Esophagus (tissue), 2 donors: ENCODE measurements around the gene SFXN3. TPM values are rescaled to one million over a fixed set of nuclear protein-coding genes. Genes with fewer than 3 reads are reported as not detected.
A peak's percentile ranks its signal among the peaks of the same experiment; 100 is the strongest.

Source experiments
- H3K27ac ChIP-seq, 2 donors: one replicate each; pipeline ENCODE4 v1.5.1; 2013; ENCODE audit warnings: low read depth in 2 of 2, mild to moderate bottlenecking in 2 of 2, inconsistent platforms in 1 of 2, low read length in 1 of 2, moderate library complexity in 1 of 2
- H3K27me3 ChIP-seq, 2 donors: one replicate each; pipeline ENCODE4 v1.6.1; 2013; ENCODE audit warnings: low read length in 2 of 2, control low read depth in 1 of 2, mild to moderate bottlenecking in 1 of 2; ENCODE audit not compliant: insufficient read depth in 2 of 2, control insufficient read depth in 1 of 2
- H3K36me3 ChIP-seq, 2 donors: one replicate each; pipeline ENCODE4 v1.6.1; 2013; ENCODE audit warnings: low read length in 1 of 2; ENCODE audit not compliant: control insufficient read depth in 2 of 2, insufficient read depth in 2 of 2
- H3K4me1 ChIP-seq, 2 donors: one replicate each; pipeline ENCODE4 v1.6.1; 2013; ENCODE audit warnings: low read length in 1 of 2; ENCODE audit not compliant: control insufficient read depth in 2 of 2, insufficient read depth in 2 of 2
- H3K4me3 ChIP-seq, 2 donors: one replicate each; pipeline ENCODE4 v1.5.1; 2013; ENCODE audit warnings: low read length in 2 of 2, mild to moderate bottlenecking in 2 of 2, low read depth in 1 of 2, moderate library complexity in 1 of 2
- H3K9me3 ChIP-seq, 2 donors: one replicate each; pipeline ENCODE4 v1.6.1; 2013; ENCODE audit warnings: mild to moderate bottlenecking in 2 of 2, low read depth in 1 of 2, low read length in 1 of 2, moderate library complexity in 1 of 2; ENCODE audit not compliant: control insufficient read depth in 2 of 2, insufficient read depth in 1 of 2
- WGBS, 2 donors: extraction: QIAGEN DNeasy Blood & Tissue Kit; methylation state at CpG; one replicate each; pipeline ENCODE4 v1.1.7; 2013; 5-methylcytosine and 5-hydroxymethylcytosine counted together
- polyA plus RNA-seq, 2 donors: library from polyadenylated mRNA; stranded (reverse); fragments of 200-250 nt; gene quantifications; one replicate each; pipeline ENCODE4 v1.2.3, GENCODE V29; 2013
- donor health status: healthy with polysubstance abuse.
- donor health status: Bipolar disorder and iron deficiency.

Gene SFXN3, protein sequence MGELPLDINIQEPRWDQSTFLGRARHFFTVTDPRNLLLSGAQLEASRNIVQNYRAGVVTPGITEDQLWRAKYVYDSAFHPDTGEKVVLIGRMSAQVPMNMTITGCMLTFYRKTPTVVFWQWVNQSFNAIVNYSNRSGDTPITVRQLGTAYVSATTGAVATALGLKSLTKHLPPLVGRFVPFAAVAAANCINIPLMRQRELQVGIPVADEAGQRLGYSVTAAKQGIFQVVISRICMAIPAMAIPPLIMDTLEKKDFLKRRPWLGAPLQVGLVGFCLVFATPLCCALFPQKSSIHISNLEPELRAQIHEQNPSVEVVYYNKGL
- polyA plus RNA-seq = 1 to 10 TPM; 5.2 to 5.7 TPM

DNA sequence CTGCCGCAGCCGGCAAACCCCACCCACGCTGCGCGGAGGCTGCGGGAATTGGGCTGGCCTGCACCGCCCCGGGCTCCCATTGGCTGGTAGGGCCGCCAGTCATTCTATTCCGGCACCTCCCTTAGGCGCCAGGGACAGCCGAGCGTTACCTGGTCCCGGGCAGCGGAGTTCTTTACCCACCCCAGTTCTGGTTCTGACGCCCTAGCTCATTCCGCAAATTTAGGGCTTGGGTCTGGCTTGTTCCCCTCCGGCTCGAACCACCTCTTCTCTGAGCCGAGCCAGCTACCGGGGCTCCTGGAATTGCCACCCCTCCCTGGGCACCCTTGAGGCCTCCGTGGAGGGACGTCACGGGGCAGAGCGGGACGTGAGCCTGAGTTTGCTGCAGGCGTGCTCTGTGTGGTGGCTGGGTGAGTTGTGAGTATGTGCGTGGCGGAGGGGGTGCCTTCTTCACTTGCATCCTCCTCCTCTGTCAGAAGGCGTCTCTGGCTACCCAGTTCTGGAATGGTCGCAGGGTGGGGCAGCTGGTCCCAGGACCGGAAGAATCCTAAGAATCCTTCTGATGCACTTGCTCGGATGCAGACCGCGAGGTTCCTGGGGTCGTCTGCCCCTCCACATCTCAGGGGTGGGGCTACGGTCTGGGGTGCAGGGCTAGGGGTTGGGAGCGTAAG, at the start of gene SFXN3, which contains the start of gene PDZD7:
SFXN3 (plus strand) TSS at position 107 of the 668 bp plus-strand sequence. CDS start 3,461 bp downstream, outside the sequence.
PDZD7 (minus strand) TSS at position 2 of the 668 bp plus-strand sequence. CDS start 910 bp downstream, outside the sequence.
- peaks cover 3 to 11% of the 10 kb centered on the region in 2 donors for H3K4me1 ChIP-seq
- peak within 1 kb of the TSS; percentile 63 for H3K4me3 ChIP-seq
- peak within 1 kb of the TSS; percentile 91 to 96 for H3K27ac ChIP-seq
- 0% methylated on average over 38 of the region's 38 CpGs for WGBS, 2 donors
- H3K27me3 ChIP-seq = no peaks in the 10 kb centered on the region
- H3K9me3 ChIP-seq = no peaks in the 10 kb centered on the region
- peaks cover 3 to 9% of the 10 kb centered on the region in 2 donors for H3K36me3 ChIP-seq

DNA sequence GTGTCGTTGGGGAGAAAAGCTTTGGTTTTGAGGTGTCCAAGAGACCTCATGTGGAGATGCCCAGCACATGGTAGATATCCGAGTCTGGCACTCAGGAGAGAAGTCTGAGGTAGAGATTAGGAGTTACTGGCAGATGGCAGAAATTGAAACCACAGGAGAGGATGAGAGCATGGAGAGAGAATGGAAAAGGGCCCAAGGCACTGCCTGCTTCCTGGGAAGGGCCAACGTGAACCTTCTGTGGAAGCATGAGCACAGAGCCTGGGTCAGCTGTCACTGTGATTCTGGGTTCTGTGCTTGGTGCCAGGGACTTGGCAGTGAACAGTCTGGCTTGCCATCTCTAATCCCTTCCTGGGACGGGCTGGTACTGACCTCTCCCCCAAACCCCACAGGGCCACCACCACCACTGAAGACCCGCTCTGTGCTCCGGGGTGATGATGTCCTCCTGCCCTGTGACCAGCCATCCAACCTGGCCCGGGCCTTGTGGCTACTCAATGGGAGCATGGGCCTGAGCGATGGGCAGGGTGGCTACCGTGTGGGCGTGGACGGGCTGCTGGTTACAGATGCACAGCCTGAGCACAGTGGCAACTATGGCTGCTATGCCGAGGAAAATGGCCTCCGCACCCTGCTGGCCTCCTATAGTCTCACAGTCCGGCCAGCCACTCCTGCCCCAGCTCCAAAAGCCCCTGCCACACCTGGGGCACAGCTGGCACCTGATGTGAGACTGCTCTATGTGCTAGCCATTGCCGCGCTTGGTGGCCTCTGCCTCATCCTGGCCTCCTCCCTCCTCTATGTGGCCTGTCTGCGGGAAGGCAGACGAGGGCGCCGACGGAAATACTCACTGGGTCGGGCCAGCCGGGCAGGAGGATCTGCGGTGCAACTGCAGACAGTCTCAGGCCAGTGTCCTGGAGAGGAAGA, 47.9 kb upstream of the SFXN3 start:
- H3K4me3 ChIP-seq = no peak overlapping the region
- H3K4me1 ChIP-seq = peaks cover 7 to 8% of the 10 kb centered on the region in 2 donors
- H3K9me3 ChIP-seq = no peaks in the 10 kb centered on the region
- H3K27me3 ChIP-seq = no peaks in the 10 kb centered on the region
- H3K27ac ChIP-seq = no peak overlapping the region
- 88 to 91% methylated on average over 24 of the region's 24 CpGs for WGBS, 2 donors
- H3K36me3 ChIP-seq = peaks cover 11 to 18% of the 10 kb centered on the region in 2 donors

DNA sequence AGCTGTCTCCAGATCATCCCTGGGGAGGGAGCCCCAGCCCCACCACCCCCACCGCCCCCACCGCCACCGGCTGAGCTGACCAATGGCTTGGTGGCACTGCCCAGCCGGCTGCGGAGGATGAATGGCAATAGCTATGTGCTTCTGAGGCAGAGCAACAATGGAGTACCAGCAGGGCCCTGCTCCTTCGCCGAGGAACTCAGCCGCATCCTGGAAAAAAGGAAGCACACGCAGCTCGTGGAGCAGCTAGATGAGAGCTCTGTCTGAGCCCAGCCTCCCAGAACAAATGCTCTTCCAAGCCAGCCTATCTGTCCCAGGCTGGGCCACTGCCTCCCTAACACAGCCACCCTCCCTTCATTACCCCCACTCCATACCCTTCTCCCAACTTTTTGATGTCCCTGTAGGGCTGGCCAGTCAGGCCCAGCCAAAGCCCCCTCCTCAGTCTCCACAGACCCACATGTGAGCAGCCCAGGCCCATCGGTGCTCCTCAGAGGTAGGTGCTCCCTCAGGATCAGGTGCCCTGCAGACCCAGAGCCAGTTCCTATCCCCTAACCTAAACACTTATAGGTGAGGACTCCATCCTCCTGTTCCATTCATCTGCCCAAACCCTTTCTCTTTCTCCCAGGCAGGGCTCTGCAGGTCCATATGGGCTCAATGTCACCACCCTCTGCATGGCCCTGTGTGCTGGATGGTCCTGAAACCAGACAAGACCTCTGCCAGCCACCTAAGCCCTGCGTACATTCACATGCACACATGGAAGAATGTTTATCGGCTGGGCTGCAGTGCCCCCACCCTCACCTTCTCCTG, 47.0 kb upstream of the SFXN3 start:
- Histone ChIP-seq H3K27me3 (no peaks in the 10 kb centered on the region), H3K4me3 (no peak overlapping the region), H3K27ac (no peak overlapping the region), H3K36me3 (peaks cover 11 to 16% of the 10 kb centered on the region in 2 donors), H3K4me1 (peaks cover 11 to 12% of the 10 kb centered on the region in 2 donors), H3K9me3 (no peaks in the 10 kb centered on the region)
- 82 to 85% methylated on average over 13 of the region's 13 CpGs for WGBS, 2 donors

DNA sequence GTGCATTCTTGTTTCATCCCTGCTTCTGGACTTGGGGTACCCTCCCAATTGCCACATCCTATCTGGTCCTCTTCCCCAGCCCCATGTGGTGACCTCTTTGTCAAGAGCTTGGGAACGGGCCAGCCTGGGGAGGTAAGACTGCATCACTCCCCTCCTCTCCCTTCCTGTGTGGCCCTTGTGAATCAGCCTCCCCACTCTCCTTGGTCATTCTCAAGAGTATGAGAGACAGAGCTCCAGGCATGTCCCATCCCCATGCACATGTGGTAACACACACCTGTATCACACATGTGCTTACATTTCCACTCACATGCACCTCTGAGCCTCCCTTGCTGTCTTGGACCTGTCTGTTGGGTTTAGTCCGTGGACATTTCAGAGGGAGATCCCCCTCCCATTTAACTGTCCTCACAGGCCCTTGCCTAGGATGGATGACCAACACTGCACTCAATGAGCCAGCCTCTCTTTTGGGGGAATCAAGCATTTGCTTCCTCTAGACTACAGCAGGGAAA, 46.3 kb upstream of the SFXN3 start:
- WGBS, 2 donors = 79 to 82% methylated on average over 2 of the region's 2 CpGs
- Histone ChIP-seq H3K27me3 (no peaks in the 10 kb centered on the region), H3K36me3 (peaks cover 11 to 22% of the 10 kb centered on the region in 2 donors), H3K27ac (no peak overlapping the region), H3K4me3 (no peak overlapping the region), H3K9me3 (no peaks in the 10 kb centered on the region), H3K4me1 (peaks cover 12 to 18% of the 10 kb centered on the region in 2 donors)

DNA sequence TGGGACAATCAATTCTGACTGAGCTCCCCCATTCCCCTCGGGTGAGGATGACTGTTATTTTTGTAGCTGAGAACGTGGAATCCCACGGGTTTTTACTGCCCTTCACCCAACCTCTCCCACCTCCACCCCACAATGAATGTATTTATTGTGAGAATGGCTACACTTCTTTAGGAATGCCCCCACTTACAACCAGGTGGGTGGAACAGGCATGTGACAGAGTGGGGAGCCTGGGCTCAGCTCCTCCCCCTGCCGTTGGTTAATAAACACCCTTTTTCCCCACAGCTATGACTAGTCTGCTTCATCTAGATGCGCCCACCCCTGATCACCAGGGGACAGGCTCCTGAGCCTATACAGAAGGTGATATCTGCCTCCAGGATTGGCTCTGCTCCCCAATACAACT, 45.7 kb upstream of the SFXN3 start:
- H3K36me3 ChIP-seq = peaks cover 11 to 20% of the 10 kb centered on the region in 2 donors
- peaks cover 12 to 18% of the 10 kb centered on the region in 2 donors for H3K4me1 ChIP-seq
- H3K27me3 ChIP-seq = no peaks in the 10 kb centered on the region
- WGBS, 2 donors = 62 to 68% methylated on average over 5 of the region's 5 CpGs
- no peaks in the 10 kb centered on the region for H3K9me3 ChIP-seq
- no peak overlapping the region for H3K27ac ChIP-seq
- H3K4me3 ChIP-seq = no peak overlapping the region

DNA sequence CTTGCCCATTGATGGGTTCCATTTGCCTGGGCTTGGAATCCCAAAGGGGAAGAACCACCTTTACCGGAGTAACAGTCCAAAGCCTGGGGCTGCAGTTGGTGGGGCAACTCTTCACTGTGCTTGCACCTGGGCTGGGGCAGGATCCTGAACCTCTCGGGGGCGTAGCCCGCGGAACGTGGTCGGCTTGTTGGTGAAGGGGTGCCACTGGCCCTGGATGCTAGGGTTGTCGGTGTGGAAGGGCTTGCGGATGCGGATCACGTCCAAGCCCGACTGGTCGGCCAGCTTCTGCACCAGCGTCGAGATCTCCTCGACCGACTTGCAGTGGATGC, 44.4 kb upstream of the SFXN3 start:
- WGBS, 2 donors = 13 to 16% methylated on average over 17 of the region's 17 CpGs
- no peak overlapping the region for H3K27ac ChIP-seq
- H3K9me3 ChIP-seq = no peaks in the 10 kb centered on the region
- peaks cover 15 to 26% of the 10 kb centered on the region in 2 donors for H3K36me3 ChIP-seq
- H3K4me3 ChIP-seq = peak overlapping the region; percentile 82 to 97
- peaks cover 12 to 18% of the 10 kb centered on the region in 2 donors for H3K4me1 ChIP-seq
- H3K27me3 ChIP-seq = no peaks in the 10 kb centered on the region

DNA sequence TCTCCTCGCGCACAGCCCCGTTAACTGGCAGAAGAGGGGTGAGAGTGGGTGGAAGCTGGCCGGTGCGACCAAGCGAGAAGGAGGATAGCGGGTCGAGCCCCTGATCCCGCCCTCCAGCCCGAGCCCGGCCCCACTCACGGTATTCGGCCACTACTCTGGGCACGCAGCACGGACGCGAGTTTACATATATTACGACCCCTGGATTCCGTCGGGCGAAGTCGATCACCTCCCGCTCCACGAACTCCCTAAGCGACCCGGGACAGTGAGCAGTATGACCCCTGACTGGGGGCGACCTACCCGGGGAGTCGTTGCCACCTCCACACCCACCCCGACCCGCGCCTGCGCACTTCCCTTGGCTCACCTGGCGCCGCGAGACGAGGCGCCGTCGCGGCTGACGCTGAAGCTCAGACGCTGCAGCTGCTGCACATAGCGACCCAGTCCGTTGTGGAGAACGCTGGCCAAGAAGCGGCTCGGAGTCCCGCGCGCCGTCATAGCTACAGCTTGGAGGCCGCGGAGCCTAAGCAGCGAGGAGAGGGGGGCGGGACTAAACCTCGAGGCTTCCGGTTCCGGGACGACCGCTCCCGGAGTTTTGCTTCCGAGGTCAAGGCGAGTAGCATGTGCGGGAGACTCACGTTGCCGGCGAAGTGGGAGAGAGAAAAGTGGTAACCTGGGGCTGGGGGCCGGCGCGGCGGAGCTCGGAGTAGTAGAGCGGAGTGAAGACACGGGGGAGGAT, 43.9 kb upstream of the SFXN3 start, which contains the start of the genes MRPL43 and TWNK:
MRPL43 (minus strand) TSS at position 546 of the 733 bp plus-strand sequence; CDS start at position 492, 54 bp downstream.
TWNK (plus strand) TSS at position 592 of the 733 bp plus-strand sequence. CDS start 668 bp downstream, outside the sequence.
- Histone ChIP-seq H3K27me3 (no peaks in the 10 kb centered on the region), H3K9me3 (no peaks in the 10 kb centered on the region), H3K27ac (peak within 1 kb of the TSS; percentile 81 to 90), H3K4me1 (peaks cover 12 to 18% of the 10 kb centered on the region in 2 donors), H3K4me3 (peak within 1 kb of the TSS; percentile 82 to 97), H3K36me3 (peaks cover 14 to 26% of the 10 kb centered on the region in 2 donors)
- 0 to 1% methylated on average over 66 to 75 of the region's 75 CpGs for WGBS, 2 donors

DNA sequence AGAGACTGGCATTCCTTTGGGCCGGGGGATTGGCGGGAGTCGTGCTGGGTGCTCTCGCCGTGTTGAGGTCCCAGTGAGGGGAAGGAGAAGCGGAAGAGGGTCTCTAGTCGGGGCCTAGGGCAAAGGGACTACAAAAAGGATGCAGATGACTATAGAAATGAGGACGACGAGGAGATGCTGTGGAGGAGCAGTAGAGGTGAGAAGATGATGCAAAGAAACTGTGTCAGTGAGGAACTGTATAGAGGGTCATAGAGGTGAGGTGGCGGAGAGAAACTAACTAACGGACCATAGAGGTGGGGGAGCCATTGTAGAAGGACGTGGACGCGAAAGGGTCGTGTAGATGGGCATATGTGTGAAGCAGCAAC, 43.4 kb upstream of the SFXN3 start:
- H3K27ac ChIP-seq = peak overlapping the region; percentile 81 to 90
- no peaks in the 10 kb centered on the region for H3K27me3 ChIP-seq
- H3K4me3 ChIP-seq = peak overlapping the region; percentile 82 to 97
- peaks cover 14 to 26% of the 10 kb centered on the region in 2 donors for H3K36me3 ChIP-seq
- no peaks in the 10 kb centered on the region for H3K9me3 ChIP-seq
- peaks cover 12 to 18% of the 10 kb centered on the region in 2 donors for H3K4me1 ChIP-seq
- 1 to 2% methylated on average over 15 of the region's 15 CpGs for WGBS, 2 donors
